HEK293T (cell line): ENCODE data around the gene CAMKMT.

Source experiments
- BHLHE40 ChIP-seq: fragments of 450-650 bp; IDR thresholded peaks from 2 replicates; pipeline ENCODE4 v1.6.1; 2016; ENCODE audit warnings: mild to moderate bottlenecking, moderate library complexity, borderline replicate concordance
- FOXA1 ChIP-seq: fragments of 450-650 bp; IDR thresholded peaks from 2 replicates; pipeline ENCODE4 v1.6.1; 2016; ENCODE audit warnings: mild to moderate bottlenecking
- FOXK2 ChIP-seq: fragments of 450-650 bp; IDR thresholded peaks from 2 replicates; pipeline ENCODE4 v1.6.1; 2016; ENCODE audit warnings: mild to moderate bottlenecking
- LEF1 ChIP-seq: fragments of 450-650 bp; IDR thresholded peaks from 2 replicates; pipeline ENCODE4 v1.6.1; 2017; ENCODE audit warnings: mild to moderate bottlenecking, borderline replicate concordance
- SP1 ChIP-seq: fragments of 450-650 bp; IDR thresholded peaks from 2 replicates; pipeline ENCODE4 v1.6.1; 2017
- SUZ12 ChIP-seq: fragments of 450-650 bp; IDR thresholded peaks from 2 replicates; pipeline ENCODE4 v1.6.1; 2016; ENCODE audit warnings: mild to moderate bottlenecking

- TF ChIP-seq SP1 (no peak), SUZ12 (no peak), BHLHE40 (no peak), FOXK2 (no peak), FOXA1 (no peak), LEF1 (no peak)
These were observed 183.3 kb downstream of the CAMKMT start for GRCh38 chr2:44545005-44545404.
